T-helper 2 cell treated with Interferon-gamma antibody and Interleukin-4, amounts not matched to agents 5 μg/mL and 100 μg/mL, for 36 hours (primary cell): ENCODE results near the gene THADA.

ENCODE experiments used
- DNase-seq: peaks from one replicate; pipeline ENCODE4 v3.0.0; 2021; ENCODE audit warnings: low spot score
- H3K27ac Mint-ChIP-seq: one replicate; pipeline ENCODE4 v1.8.0; 2021; ENCODE audit warnings: mild to moderate bottlenecking, mixed read lengths
- H3K27me3 Mint-ChIP-seq: one replicate; pipeline ENCODE4 v1.8.0; 2021; ENCODE audit warnings: low read depth, mixed read lengths
- H3K36me3 Mint-ChIP-seq: one replicate; pipeline ENCODE4 v1.8.0; 2021; ENCODE audit warnings: low read depth, mixed read lengths
- H3K4me1 Mint-ChIP-seq: one replicate; pipeline ENCODE4 v1.8.0; 2021; ENCODE audit warnings: low read depth, mixed read lengths
- H3K4me3 Mint-ChIP-seq: one replicate; pipeline ENCODE4 v1.8.0; 2022; ENCODE audit warnings: mild to moderate bottlenecking, moderate library complexity, mixed read lengths
- H3K9me3 Mint-ChIP-seq: one replicate; pipeline ENCODE4 v1.8.0; 2021; ENCODE audit warnings: mixed read lengths

The THADA gene

DNA sequence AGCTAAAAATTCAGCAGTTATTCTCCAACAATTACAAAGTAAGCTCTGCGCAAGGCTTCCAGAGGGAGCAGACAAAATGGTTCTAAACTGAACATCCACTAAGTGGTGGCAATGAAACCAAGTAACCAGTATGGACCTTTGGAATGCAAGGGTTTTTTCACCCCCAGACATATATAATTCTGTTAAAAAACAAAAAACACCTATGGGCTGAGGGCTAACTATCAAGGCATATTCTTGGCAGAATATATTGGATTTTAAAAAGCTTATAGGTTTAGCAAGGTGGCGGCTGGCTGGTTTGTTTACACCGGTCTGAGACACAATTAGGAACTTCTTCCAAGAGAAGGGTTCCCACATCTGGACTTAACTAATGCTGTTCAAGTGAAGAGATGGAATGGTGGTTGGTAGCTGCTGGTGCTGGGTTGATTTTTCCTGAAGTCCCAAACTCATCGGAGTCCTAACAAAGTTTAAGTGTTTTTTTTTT is 372.3 kb downstream of the THADA start:
- H3K27ac Mint-ChIP-seq: peak overlapping the region; percentile 99
- H3K36me3 Mint-ChIP-seq: peaks cover 44% of the 10 kb centered on the region
- peak overlapping the region; percentile 89 for H3K4me3 Mint-ChIP-seq
- H3K9me3 Mint-ChIP-seq: no peaks in the 10 kb centered on the region
- peaks cover 42% of the 10 kb centered on the region for H3K4me1 Mint-ChIP-seq
- no peaks in the 10 kb centered on the region for H3K27me3 Mint-ChIP-seq
- DNase-seq: no peak

DNA sequence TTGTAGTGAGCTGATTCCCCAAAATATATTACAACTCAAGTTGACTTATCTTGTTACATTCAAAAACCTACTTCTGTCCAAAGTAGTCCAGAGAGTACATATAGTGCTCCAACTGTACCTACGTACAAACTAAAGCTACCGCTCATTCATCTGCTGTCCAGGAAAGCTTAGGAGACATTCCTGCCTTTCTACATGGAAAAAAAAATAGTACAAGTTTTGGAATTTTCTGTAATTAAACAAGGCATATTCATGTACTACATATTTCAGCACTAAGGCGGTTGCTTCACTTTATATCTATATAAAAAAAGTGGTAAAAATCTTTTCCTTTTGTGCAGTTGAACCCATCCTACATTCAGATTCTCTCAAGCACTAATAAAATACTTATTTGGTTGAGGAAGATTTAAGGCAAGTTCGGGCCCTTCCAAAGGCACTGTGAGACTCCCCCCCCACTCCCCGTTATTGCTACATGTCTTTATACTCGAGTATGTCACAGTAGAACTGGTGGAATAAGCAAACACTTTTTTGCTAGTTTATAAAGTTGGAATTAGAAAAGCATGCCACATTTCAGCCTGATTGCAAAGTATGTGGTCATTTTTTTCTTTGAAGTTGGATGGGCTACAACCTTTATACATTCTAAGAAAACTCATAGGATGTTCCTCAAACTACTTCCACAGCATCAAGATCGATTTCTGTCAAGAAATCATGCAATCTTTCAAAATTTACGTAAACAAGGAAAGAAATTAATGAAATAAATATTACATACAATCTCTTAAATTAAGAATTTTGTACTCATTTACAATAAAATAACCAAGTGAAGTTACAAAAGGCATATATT is 373.1 kb downstream of the THADA start:
- Mint-ChIP-seq H3K27me3 (no peaks in the 10 kb centered on the region), H3K36me3 (peaks cover 44% of the 10 kb centered on the region), H3K4me3 (peak overlapping the region; percentile 89), H3K9me3 (no peaks in the 10 kb centered on the region), H3K4me1 (peaks cover 38% of the 10 kb centered on the region), H3K27ac (peak overlapping the region; percentile 94)
- no peak for DNase-seq

DNA sequence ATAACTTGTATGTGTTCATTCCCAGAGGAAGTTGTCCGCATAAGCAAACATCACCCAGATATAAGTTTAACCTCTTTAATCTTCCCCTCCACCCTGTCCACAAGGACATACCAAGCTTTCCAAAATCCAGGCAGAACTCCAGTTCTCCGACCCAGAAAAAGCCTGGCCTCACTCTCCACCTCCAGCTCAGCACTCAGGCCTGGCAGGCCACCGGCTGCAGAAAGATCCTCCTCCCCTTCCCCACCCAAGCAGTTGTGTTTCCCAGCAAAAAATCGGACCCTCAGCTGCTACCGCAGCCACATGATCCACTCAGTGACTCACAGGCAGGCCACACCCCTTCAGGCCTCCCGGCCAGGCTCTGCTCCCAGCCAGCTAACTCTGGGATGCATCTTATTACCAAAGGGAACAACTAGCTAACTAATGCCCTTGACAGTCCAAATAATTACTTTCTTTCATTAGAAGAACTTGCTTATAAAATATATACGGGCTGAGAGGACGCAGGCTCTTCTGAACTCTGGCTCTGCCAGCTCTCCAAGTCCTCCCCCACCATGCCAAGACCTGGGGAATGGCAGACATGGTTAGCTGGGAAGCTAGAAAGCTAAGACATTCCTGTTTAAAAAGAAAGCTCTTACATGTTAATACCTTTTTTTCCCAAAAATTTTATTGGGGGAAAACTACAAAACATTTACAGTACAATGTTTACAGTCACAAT is 373.9 kb downstream of the THADA start:
- peak; percentile 64 for DNase-seq
- H3K4me1 Mint-ChIP-seq: peaks cover 41% of the 10 kb centered on the region
- H3K27me3 Mint-ChIP-seq: no peaks in the 10 kb centered on the region
- peak overlapping the region; percentile 94 for H3K27ac Mint-ChIP-seq
- peaks cover 45% of the 10 kb centered on the region for H3K36me3 Mint-ChIP-seq
- H3K9me3 Mint-ChIP-seq: no peaks in the 10 kb centered on the region
- H3K4me3 Mint-ChIP-seq: peak overlapping the region; percentile 89

DNA sequence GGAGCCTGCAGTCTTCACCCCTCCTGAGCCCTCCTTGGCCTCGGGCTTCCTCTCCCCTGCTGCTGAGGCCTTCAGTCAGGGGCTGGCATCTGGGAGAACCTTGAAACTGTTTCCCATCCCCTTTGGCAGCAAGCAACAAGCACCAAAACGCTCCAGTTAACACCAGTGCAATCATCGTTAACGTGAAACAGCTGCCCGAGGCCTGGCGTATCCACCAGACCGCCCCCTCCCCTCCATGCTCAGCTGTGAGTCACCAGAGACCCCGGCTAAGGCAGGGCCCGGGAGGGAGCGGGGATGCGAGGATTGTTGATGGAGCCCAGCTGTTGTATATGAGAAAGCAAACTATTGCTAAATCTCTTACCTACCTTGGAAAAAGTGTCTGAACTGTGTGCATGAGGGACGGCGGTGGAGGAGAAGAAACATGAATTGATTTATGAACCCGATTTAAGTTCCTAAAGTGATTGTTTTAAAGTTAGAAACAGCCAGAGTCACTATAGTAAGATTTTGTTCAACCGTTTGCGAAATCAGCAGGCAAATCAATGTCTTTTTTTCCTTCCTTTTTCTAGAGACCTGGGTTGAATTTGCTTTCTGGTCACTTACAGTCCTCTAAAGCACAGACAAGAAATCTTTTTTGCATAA is 374.6 kb downstream of the THADA start:
- Mint-ChIP-seq H3K36me3 (peaks cover 45% of the 10 kb centered on the region), H3K27me3 (no peaks in the 10 kb centered on the region), H3K9me3 (no peaks in the 10 kb centered on the region), H3K4me3 (peak overlapping the region; percentile 89), H3K4me1 (peaks cover 41% of the 10 kb centered on the region), H3K27ac (peak overlapping the region; percentile 94)
- no peak for DNase-seq

DNA sequence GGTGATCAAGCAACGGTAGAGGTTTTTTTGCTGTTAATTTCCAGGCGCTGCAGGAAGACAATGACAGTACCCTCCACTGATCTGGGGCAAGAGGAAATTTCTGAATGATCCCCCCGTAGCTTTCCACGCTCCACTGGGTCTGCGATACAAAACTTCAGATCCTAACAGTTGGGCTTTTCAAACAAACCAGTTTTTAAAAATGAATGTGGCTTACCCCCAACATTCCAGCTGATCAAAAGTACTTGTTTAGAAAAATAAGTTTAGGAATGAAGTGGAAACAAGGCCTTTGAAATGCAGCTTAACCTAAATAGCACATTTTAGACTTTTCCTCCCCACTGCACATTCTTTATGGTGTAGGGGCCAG is 375.1 kb downstream of the THADA start:
- Mint-ChIP-seq H3K9me3 (no peaks in the 10 kb centered on the region), H3K36me3 (peaks cover 45% of the 10 kb centered on the region), H3K4me1 (peaks cover 41% of the 10 kb centered on the region), H3K4me3 (peak overlapping the region; percentile 89), H3K27me3 (no peaks in the 10 kb centered on the region), H3K27ac (peak overlapping the region; percentile 94)
- DNase-seq: no peak

DNA sequence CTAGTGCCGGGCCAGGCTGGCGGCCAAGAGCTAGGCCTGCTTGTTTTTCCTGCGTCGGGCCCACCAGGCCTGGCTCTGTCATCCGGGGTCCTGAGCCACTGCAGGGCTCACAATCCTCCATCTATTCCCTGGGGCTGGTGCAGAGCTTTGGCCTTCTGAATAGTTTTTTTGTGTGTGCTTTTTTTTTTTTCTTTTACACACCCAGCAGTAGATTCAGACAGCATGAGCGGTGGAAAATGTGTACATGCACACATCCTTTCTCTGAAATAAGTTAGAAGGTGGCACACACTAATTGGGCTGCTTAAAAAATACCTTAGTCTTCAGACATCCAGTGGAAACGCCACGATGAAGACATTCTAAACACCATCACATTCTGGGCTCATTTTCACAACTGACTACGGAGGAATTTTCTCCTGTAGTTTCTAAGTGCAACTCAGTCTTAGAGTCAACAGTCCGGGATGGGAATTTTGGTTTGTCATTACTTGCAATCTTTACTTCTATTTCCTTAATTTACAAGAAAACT is 375.5 kb downstream of the THADA start:
- Mint-ChIP-seq H3K27ac (peak overlapping the region; percentile 94), H3K27me3 (no peaks in the 10 kb centered on the region), H3K36me3 (peaks cover 41% of the 10 kb centered on the region), H3K4me1 (peaks cover 41% of the 10 kb centered on the region), H3K9me3 (no peaks in the 10 kb centered on the region), H3K4me3 (peak overlapping the region; percentile 89)
- DNase-seq: no peak

DNA sequence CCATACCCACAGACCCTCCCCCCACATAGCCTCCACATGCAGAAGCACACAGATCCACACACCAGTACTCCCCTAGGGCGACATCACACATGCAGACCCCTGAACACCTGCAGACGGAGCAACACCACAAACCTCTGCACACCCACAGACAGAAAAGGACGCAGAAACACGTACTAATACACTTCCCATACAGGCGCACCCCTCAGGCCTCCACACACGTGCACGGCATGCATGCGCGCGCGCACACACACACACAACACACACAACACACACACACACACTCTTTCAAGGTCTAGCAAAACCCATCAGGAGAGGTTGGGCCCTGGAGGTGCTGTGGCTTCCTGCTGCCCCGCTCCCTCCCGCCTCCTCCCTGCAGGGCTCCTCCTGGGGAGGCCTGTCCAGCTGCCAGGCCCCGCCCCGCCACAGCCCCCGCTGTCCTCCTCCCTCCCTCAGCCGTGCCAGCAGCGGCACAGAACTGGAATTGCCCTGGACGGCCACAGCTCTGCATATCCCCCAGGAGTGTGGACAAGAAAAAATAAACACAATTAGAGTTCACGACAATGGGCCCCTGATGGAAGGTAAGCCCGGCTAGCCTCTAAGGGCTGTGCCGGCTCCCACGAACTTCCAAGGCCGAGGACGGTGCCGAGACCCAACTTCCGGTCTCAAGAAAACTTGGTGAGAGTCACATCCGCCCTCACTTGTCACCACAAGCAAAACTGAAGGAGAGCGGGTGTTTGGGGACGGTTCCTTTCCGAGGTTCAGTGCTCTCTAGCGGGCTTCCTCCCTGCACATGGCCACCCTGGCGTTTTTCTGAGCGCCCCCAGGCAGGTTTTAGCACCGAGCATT is 376.2 kb downstream of the THADA start:
- Mint-ChIP-seq H3K9me3 (no peaks in the 10 kb centered on the region), H3K27me3 (no peaks in the 10 kb centered on the region), H3K4me3 (peak overlapping the region; percentile 89), H3K27ac (peak overlapping the region; percentile 94), H3K36me3 (peaks cover 38% of the 10 kb centered on the region), H3K4me1 (peaks cover 41% of the 10 kb centered on the region)
- DNase-seq: peak; percentile 81

DNA sequence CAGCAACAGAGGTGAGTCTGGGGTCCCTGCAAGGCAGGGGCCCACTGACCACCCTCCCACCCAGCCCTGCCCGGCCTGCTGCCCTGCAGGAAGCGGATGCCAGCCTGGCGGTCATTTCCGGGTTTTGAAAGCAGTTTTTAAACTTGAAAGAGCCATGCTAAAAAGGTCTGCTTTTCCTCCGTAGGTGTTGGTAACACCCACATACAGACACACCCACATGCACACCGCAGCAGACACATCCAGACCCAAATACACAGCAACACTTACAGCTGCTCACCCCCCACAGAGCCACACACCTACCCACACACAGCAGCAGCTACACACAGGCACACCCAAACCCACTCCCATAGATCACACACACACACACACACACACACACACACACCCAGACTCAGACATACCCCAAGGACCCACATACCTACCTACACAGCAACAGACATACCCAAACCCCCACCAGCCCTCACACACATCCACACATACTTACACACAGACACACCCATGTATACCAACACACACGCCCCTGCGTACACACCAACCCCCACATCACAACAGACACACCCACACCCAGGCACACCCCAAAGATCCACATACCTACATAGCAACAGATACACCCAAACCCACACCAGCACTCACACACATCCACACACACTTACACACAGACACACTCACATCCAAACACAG is 377.0 kb downstream of the THADA start:
- no peaks in the 10 kb centered on the region for H3K27me3 Mint-ChIP-seq
- peak overlapping the region; percentile 94 for H3K27ac Mint-ChIP-seq
- H3K36me3 Mint-ChIP-seq: peaks cover 33% of the 10 kb centered on the region
- no peaks in the 10 kb centered on the region for H3K9me3 Mint-ChIP-seq
- H3K4me1 Mint-ChIP-seq: peaks cover 41% of the 10 kb centered on the region
- peak; percentile 67 for DNase-seq
- peak overlapping the region; percentile 89 for H3K4me3 Mint-ChIP-seq

DNA sequence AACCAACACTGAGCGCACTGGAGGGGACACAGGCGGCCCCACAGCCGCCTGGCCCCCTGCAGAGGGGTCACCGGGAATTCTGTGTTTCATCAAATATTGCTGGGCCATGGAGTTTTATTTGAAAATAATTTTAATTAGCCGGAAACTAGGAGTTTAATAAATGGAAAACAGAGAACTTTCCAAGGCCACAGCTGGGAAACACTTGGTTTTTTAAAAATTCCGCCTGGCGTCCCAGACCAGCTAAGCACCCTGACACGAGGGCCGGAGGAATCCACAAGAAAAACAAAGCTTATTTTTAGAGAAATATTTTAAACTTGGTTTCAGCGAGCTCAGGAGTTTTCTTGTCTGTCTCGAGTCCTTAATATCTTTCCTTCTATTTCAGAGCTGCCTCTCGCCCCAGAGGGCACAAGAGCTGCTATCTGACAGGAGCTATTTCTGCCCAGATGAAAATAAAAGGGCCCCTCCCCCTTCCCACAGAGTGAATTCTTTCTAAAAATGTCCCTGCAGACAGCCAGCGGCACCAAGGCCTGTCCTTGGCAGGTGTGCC is 377.6 kb downstream of the THADA start:
- H3K27me3 Mint-ChIP-seq: no peaks in the 10 kb centered on the region
- H3K27ac Mint-ChIP-seq: peak overlapping the region; percentile 94
- peak overlapping the region; percentile 89 for H3K4me3 Mint-ChIP-seq
- H3K36me3 Mint-ChIP-seq: peaks cover 28% of the 10 kb centered on the region
- H3K4me1 Mint-ChIP-seq: peaks cover 38% of the 10 kb centered on the region
- no peaks in the 10 kb centered on the region for H3K9me3 Mint-ChIP-seq
- no peak for DNase-seq

DNA sequence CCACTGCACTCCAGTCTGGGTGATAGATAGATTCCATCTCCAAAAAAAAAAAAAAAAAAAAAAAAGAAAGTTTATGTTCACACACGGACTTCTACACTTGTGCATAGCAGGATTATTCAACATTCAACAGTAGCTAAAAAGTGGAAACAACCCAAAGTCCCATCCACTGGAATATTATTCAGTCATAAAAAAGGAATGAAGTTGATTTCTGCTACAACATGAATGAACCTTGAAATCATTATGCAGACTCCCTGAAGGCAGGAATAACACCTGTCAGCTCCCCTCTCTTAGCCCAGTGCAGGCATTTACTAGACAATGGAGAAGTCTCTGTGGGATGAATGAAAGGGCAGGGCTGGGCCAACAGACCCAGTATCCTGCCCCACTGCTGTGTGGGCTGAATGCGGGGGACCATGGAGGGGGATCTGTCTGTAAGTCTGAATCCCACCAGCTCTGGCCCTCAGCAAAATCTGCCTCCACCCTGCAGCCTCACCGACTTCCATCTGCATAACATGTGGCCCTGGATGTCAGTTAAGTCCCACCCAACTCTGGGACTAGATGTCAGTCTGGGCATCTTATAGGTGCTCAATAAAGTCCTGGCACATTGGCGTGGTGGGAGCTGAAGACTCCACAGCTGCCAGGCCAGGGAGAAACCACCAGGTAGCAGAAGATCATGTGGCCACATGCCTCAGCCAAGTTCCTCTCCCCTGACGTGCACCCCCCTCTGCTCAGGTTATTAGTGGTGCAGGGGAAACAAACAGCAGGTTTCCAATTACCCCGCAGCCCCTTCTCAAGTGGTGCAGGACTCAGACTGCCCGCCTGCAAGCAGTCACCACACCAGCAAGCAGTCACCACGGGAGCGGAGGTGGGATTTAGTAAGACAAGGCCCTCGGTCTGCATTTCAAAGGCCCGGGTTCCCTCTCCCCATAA is 378.3 kb downstream of the THADA start:
- DNase-seq: no peak
- Mint-ChIP-seq H3K9me3 (no peaks in the 10 kb centered on the region), H3K4me3 (peak overlapping the region; percentile 42), H3K4me1 (peaks cover 43% of the 10 kb centered on the region), H3K27ac (peak overlapping the region; percentile 73), H3K36me3 (peaks cover 22% of the 10 kb centered on the region), H3K27me3 (no peaks in the 10 kb centered on the region)

DNA sequence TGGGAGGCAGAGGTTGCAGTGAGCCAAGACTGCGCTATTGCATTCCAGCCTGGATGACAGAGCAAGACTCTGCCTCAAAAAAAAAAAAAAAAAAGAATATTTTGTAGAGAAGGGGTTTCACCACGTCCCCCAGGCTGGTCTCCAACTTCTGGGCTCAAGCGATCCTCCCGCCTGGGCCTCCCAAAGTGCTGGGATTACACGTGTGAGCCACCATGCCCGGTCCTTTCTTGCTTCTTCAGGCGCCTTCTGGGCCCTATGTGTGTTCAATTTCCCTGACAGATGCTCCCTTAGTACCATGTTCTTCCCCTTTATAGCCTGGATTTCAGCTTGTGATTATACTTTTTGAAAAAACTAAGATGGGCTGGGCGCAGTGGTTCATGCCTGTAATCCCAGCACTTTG is 379.2 kb downstream of the THADA start:
- DNase-seq: no peak
- H3K9me3 Mint-ChIP-seq: no peaks in the 10 kb centered on the region
- H3K4me3 Mint-ChIP-seq: no peak overlapping the region
- no peaks in the 10 kb centered on the region for H3K27me3 Mint-ChIP-seq
- peaks cover 40% of the 10 kb centered on the region for H3K4me1 Mint-ChIP-seq
- peaks cover 14% of the 10 kb centered on the region for H3K36me3 Mint-ChIP-seq
- H3K27ac Mint-ChIP-seq: no peak overlapping the region
